GM10266 (cell line): Measurements from ENCODE around the gene BRINP3.

ENCODE experiments used
- DNase-seq: peaks from one replicate; pipeline ENCODE4 v3.0.0; 2012; ENCODE audit errors: extremely low spot score
- TF ChIP-seq, protein P1 (sequence below): IDR thresholded peaks from 2 replicates; pipeline ENCODE4 v1.5.1; 2012; ENCODE audit warnings: mild to moderate bottlenecking, low read depth; ENCODE audit not compliant: control insufficient read depth, insufficient read depth; ENCODE audit errors: missing control alignments

Gene BRINP3

DNA sequence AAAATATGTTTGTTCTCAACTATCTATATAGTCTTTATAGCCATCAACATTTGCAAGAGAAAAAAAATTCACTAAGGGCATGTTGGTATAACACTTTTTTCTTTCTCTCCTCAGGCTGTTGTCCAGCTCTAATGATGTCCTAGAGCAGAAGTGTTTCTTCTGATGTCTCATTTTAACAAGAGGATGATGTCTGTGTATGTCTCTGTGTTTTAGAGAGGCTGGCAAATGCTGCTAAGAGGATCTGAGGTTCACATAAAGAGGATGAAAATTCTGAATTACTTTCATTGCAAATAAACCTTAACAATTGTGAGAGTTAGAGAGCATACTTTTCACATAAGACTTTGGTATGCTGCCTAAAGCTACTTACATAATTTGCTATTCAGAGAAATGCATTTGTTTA, 2.6 kb upstream of the BRINP3 start:
- no peak for DNase-seq
- TF ChIP-seq, protein P1, sequence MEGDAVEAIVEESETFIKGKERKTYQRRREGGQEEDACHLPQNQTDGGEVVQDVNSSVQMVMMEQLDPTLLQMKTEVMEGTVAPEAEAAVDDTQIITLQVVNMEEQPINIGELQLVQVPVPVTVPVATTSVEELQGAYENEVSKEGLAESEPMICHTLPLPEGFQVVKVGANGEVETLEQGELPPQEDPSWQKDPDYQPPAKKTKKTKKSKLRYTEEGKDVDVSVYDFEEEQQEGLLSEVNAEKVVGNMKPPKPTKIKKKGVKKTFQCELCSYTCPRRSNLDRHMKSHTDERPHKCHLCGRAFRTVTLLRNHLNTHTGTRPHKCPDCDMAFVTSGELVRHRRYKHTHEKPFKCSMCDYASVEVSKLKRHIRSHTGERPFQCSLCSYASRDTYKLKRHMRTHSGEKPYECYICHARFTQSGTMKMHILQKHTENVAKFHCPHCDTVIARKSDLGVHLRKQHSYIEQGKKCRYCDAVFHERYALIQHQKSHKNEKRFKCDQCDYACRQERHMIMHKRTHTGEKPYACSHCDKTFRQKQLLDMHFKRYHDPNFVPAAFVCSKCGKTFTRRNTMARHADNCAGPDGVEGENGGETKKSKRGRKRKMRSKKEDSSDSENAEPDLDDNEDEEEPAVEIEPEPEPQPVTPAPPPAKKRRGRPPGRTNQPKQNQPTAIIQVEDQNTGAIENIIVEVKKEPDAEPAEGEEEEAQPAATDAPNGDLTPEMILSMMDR: no peak

DNA sequence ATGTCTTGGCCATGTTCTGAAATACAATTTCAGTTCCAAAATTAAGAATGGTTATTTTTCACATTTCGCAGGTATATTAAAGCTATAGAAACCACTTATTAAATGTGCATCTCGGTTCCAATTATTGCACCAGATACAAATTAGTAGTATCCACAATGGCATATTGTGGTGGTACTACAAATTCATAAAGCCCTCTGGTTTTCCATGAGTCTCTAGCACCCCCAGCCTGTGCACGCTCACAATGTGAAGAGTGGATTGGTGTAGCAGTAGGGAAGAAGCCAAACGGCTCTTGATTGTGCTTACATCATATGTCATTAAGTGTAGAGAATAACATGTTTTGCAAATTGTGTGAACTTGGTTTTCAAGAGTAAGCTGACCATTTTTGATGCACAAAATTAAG, 1.9 kb upstream of the BRINP3 start:
- TF ChIP-seq, protein P1: no peak
- no peak for DNase-seq

DNA sequence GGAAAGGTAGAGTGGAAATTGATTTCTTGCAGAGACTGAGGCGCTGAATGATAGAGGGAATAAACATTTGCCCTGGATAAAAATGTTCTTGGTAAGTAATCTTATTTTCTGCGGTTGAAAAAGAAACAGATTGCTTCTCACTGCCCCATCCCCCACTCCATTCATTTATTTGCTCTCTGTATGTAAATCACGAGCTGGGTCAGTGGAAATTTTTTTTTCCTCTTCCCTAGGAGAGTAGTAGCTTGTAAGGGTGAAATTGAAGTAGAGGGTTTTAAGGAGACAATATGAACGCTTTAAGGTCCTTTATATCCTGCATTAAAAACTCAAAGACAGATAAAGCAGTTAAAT, 1.4 kb upstream of the BRINP3 start:
- DNase-seq: no peak
- TF ChIP-seq, protein P1: no peak

DNA sequence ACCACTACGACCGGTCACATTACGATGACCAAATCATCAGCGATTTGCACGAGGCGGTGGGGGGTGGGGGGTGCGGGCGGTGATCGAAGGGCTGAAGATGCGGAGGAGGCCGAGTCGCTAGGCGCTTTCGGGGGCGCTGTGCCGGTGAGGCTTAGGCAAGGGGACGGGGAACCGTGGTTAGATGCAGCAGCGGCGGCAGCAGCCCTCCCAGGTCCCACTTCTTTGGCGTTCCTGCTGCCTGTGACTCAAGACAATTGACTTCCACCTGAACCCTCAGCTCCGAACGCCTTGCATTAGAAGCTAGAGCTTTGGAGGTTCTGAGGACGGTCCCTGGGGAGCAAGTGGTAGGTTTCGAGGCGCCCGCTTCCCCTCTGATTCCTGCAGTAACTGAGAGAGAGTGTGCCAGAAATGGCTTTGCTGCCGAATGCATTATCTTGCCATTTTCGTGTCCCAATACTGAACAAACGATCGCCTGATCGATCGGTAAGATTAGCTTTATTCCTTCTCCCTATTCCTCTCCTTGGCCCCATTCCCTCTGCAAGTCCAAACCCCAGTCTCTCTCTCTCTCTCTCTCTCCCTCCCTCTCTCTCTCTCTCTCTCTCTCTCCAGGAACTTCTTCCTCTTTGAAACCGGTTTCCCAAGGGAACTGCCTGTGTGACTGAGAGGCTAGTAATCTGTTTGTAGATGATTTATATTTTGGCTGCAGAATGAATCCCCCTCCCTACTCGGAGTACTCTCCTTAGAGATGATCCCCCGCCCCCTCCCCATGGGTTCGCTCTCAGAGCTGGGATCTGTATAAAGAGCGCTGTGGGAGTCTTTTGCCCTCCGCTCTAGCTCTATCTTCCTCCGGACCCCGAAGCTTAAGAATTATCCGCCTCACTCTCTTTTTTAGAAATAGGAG, 735 bp upstream of the BRINP3 start:
- no peak for DNase-seq
- TF ChIP-seq, protein P1: no peak

DNA sequence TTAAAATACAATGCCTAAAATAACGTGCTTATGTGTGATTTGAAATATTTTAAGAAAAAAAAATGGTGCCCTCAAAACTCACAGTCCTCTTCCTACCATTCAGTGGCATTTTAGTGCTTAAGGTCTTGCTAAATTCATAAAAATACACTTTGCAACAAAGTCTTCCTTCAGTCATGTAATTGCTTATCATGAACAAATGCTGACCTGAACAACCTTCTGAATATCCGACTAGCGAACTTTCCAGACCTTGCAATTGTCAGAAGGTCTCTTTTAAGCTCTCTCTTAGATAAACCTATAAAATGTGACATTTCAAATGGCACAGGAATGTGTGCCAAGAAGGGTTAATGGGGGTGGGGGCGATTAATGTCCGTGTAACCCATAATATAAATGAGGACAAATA, 858 bp downstream of the BRINP3 start:
- TF ChIP-seq, protein P1: no peak
- no peak for DNase-seq

DNA sequence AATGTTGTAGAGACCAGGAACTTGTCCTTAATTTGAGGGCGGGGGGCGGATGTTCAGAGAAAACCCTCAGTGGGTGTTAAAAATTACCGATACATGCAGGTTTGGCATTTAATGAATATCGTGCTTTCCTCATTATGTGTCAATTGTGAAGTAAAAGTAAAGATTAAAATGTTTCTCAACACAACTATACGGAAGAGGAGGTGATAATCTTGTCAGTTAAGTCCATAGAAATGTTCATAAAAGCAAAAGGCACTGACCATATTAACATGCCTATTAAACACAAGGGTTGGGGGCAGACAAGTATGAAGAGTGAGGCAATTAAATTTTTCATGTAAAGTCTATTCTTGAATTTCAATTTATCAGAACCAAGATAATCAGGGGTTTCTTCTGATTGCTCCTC, 1.3 kb downstream of the BRINP3 start:
- TF ChIP-seq, protein P1: no peak
- DNase-seq: no peak

DNA sequence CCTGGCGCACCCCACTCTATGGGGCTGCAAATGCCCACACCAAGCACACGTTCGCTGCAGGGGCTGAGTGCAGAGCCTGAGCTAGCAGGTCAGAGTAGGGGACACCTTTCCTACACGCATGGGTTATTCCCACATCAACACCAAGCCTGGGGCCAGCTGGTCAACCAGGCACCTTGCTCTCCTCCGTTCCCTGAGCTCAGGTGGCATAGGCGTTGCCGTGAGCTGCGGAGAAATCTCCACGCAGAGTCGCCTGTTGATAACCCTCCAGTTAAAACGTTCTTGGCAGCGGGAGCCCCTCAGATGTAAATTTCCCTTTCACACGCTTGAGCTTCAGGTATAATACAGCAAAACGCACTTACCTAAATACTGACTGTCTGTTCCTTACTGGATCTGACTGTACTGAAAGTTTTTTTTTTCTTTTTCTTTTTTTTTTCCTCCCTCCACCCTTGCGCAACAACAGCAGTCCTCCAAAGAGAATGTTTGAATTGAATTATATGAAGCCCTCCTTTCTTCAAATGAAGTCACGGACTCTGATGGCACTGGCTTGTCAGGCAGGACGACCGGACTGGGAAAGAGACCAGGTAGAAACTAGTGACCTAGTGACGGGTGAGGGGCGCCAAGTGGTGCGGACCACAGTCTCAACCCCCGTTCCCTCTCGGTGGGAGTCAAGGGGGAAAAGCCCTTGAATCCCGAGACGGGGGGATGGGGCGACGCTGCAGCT, 2.1 kb downstream of the BRINP3 start:
- TF ChIP-seq, protein P1: no peak
- DNase-seq: no peak
